OCI-LY1 (cell line): ENCODE data around the gene PTPRU.

ENCODE experiments used
- H2AFZ ChIP-seq: fragments of 200-600 bp; sonication (generic), shearing (Covaris generic); 2 replicates; pipeline ENCODE4 v1.6.0; 2014; ENCODE audit warnings: antibody characterized with exemption, mild to moderate bottlenecking, low read length
- H3F3A ChIP-seq: fragments of 200-600 bp; sonication (generic), shearing (Covaris generic); 2 replicates; pipeline ENCODE4 v1.6.0; 2014; ENCODE audit warnings: mild to moderate bottlenecking, antibody characterized with exemption, low read length, moderate library complexity; ENCODE audit not compliant: insufficient read depth
- H3K27ac ChIP-seq: fragments of 200-600 bp; sonication (generic); 2 replicates; pipeline ENCODE4 v1.5.1; 2014; ENCODE audit warnings: low read length, mixed run types, mild to moderate bottlenecking, low read depth; ENCODE audit not compliant: poor library complexity, severe bottlenecking
- H3K27me3 ChIP-seq: fragments of 200-600 bp; sonication (generic); 2 replicates; pipeline ENCODE4 v1.6.0; 2014; ENCODE audit warnings: antibody characterized with exemption, mild to moderate bottlenecking, low read length, moderate library complexity; ENCODE audit not compliant: insufficient read depth
- H3K36me3 ChIP-seq: fragments of 200-600 bp; sonication (generic); 2 replicates; pipeline ENCODE4 v1.6.1; 2014; ENCODE audit warnings: mild to moderate bottlenecking, antibody characterized with exemption, low read length, moderate library complexity, mixed read lengths; ENCODE audit not compliant: insufficient read depth
- H3K4me1 ChIP-seq: fragments of 200-600 bp; sonication (generic); 2 replicates; pipeline ENCODE4 v1.5.1; 2014; ENCODE audit warnings: mild to moderate bottlenecking, low read length, moderate library complexity; ENCODE audit not compliant: insufficient read depth, severe bottlenecking
- H3K4me2 ChIP-seq: fragments of 200-600 bp; sonication (generic), shearing (Covaris generic); 2 replicates; pipeline ENCODE4 v1.6.1; 2014; ENCODE audit warnings: low read length
- H3K4me3 ChIP-seq: fragments of 200-600 bp; sonication (generic); 2 replicates; pipeline ENCODE4 v1.5.1; 2014; ENCODE audit warnings: low read length, low read depth, mild to moderate bottlenecking, mixed read lengths; ENCODE audit not compliant: poor library complexity, severe bottlenecking
- H3K79me2 ChIP-seq: fragments of 200-600 bp; shearing (Covaris generic); 2 replicates; pipeline ENCODE4 v1.6.1; 2016; ENCODE audit warnings: mixed run types, low read length, mixed read lengths; ENCODE audit not compliant: insufficient read depth
- H3K9ac ChIP-seq: fragments of 200-600 bp; sonication (generic), shearing (Covaris generic); 2 replicates; pipeline ENCODE4 v1.6.1; 2014; ENCODE audit warnings: mild to moderate bottlenecking, low read length, mixed read lengths
- H3K9me2 ChIP-seq: fragments of 200-600 bp; sonication (generic), shearing (Covaris generic); 2 replicates; pipeline ENCODE4 v1.6.1; 2014; ENCODE audit warnings: low read depth, mild to moderate bottlenecking, low read length, mixed read lengths
- H3K9me3 ChIP-seq: fragments of 200-600 bp; shearing (Covaris generic); 2 replicates; pipeline ENCODE4 v1.6.1; 2014; ENCODE audit warnings: low read length, mixed read lengths
- H4K20me1 ChIP-seq: fragments of 200-600 bp; sonication (generic), shearing (Covaris generic); 2 replicates; pipeline ENCODE4 v1.6.0; 2016; ENCODE audit warnings: mild to moderate bottlenecking, low read length; ENCODE audit not compliant: insufficient read depth
- EZH2 ChIP-seq: fragments of 200-600 bp; sonication (generic), shearing (Covaris generic); IDR thresholded peaks from 2 replicates; pipeline ENCODE4 v1.8.0; 2017; ENCODE audit warnings: borderline replicate concordance, mixed run types, mild to moderate bottlenecking, antibody characterized with exemption, low read length, moderate library complexity, mixed read lengths
- TF ChIP-seq, protein P1 (sequence below): fragments of 200-600 bp; sonication (generic), shearing (Covaris generic); IDR thresholded peaks from 2 replicates; pipeline ENCODE4 v1.5.1; 2017; ENCODE audit warnings: mild to moderate bottlenecking, antibody characterized with exemption, low read length, moderate library complexity, mixed read lengths

PTPRU gene

GRCh38 chr1:29266912-29267311 lies 30.6 kb downstream of the PTPRU start:
- H4K20me1 ChIP-seq: no peaks in the 10 kb centered on the region
- no peak overlapping the region for H3K27ac ChIP-seq
- no peaks in the 10 kb centered on the region for H3F3A ChIP-seq
- H3K4me2 ChIP-seq: no peak overlapping the region
- no peaks in the 10 kb centered on the region for H3K4me1 ChIP-seq
- H3K9me2 ChIP-seq: no peaks in the 10 kb centered on the region
- no peaks in the 10 kb centered on the region for H3K36me3 ChIP-seq
- TF ChIP-seq, protein P1, sequence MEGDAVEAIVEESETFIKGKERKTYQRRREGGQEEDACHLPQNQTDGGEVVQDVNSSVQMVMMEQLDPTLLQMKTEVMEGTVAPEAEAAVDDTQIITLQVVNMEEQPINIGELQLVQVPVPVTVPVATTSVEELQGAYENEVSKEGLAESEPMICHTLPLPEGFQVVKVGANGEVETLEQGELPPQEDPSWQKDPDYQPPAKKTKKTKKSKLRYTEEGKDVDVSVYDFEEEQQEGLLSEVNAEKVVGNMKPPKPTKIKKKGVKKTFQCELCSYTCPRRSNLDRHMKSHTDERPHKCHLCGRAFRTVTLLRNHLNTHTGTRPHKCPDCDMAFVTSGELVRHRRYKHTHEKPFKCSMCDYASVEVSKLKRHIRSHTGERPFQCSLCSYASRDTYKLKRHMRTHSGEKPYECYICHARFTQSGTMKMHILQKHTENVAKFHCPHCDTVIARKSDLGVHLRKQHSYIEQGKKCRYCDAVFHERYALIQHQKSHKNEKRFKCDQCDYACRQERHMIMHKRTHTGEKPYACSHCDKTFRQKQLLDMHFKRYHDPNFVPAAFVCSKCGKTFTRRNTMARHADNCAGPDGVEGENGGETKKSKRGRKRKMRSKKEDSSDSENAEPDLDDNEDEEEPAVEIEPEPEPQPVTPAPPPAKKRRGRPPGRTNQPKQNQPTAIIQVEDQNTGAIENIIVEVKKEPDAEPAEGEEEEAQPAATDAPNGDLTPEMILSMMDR: no peak
- TF ChIP-seq EZH2: no peak
- H3K9ac ChIP-seq: no peak overlapping the region
- no peak overlapping the region for H3K4me3 ChIP-seq
- H2AFZ ChIP-seq: no peak overlapping the region
- no peaks in the 10 kb centered on the region for H3K79me2 ChIP-seq
- H3K27me3 ChIP-seq: no peaks in the 10 kb centered on the region; the same call in 1 of the 2 replicates
- H3K9me3 ChIP-seq: no peaks in the 10 kb centered on the region

- no peak overlapping the region for H2AFZ ChIP-seq
- no peaks in the 10 kb centered on the region; the same call in 1 of the 2 replicates for H3K27me3 ChIP-seq
- H4K20me1 ChIP-seq: no peaks in the 10 kb centered on the region
- no peak overlapping the region for H3K9ac ChIP-seq
- no peak overlapping the region for H3K27ac ChIP-seq
- no peak overlapping the region for H3K4me3 ChIP-seq
- H3K4me1 ChIP-seq: no peaks in the 10 kb centered on the region
- H3K79me2 ChIP-seq: no peaks in the 10 kb centered on the region
- no peaks in the 10 kb centered on the region for H3K36me3 ChIP-seq
- no peaks in the 10 kb centered on the region for H3F3A ChIP-seq
- no peaks in the 10 kb centered on the region for H3K9me2 ChIP-seq
- no peak overlapping the region for H3K4me2 ChIP-seq
- no peaks in the 10 kb centered on the region for H3K9me3 ChIP-seq
- TF ChIP-seq EZH2: no peak
- TF ChIP-seq, protein P1: no peak
These were observed 31.2 kb downstream of the PTPRU start for GRCh38 chr1:29267321-29268070.

DNA sequence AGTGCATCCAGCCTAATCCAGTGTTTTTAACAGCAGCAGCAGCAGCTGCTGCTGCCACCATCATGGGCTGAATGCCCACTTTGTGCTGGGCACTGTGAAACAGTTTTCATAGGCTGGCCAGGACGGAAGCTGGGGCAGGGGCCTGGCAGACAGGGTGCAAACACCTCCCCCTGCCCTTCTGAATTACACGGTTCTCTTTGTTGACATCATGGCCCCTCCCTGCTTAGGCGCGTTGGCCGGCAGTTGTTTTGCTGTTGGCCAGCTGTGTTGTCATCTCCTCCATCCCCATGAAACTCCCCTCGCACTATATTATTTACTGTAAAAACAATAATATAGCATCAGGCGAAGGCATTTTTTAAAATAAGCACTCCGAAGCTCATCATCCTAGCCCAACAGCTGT lies 33.1 kb downstream of the PTPRU start:
- Histone ChIP-seq H3K36me3 (no peaks in the 10 kb centered on the region), H3K9me3 (no peaks in the 10 kb centered on the region), H3K4me2 (no peak overlapping the region)

More for the DNA sequence above, 33.1 kb downstream of the PTPRU start:
- H3K9me2 ChIP-seq: no peaks in the 10 kb centered on the region
- H4K20me1 ChIP-seq: no peaks in the 10 kb centered on the region
- no peak overlapping the region for H3K27ac ChIP-seq
- TF ChIP-seq EZH2: no peak
- TF ChIP-seq, protein P1: no peak
- H3F3A ChIP-seq: no peaks in the 10 kb centered on the region
- no peak overlapping the region for H3K4me3 ChIP-seq
- H3K9ac ChIP-seq: no peak overlapping the region
- no peaks in the 10 kb centered on the region for H3K79me2 ChIP-seq
- no peaks in the 10 kb centered on the region for H3K4me1 ChIP-seq
- no peaks in the 10 kb centered on the region; the same call in 1 of the 2 replicates for H3K27me3 ChIP-seq
- H2AFZ ChIP-seq: no peak overlapping the region
